ENCODE data around the gene RPS27L. TPM values are rescaled to one million over a fixed set of nuclear protein-coding genes. Genes with fewer than 3 reads are reported as not detected.

The RPS27L gene
- total and polyA plus RNA-seq, 12 donors: 45.1 to 294 (median 197) TPM

DNA sequence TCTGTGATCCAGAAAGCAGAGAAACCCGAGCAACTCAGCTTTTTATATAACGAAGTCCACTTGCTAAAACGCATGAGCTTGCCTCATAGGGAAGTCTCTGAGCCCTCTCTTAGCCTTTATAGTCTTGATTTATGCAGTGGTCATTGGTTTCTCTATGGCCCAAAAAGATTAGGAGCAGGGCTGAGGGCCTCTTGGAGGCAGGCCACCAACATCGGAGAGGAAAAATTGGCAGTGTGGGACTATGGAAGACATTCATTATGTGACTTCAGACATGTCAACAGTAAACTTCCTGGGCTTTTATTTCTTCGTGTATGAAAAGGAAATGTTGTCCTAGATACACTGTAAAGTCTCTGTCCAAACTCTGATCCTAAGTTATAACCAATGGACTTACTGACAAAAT is 45.6 kb upstream of the RPS27L start:
- peak in 2 of 7 donors; percentile 43 to 65 for DNase-seq
- H3K4me3 ChIP-seq: no peak overlapping the region
- intact Hi-C loops (cut with DNase I): loop anchor here in 1 of 2 donors (10.0 kb wide), 1 partner anchor 72 kb away; the partner anchor contains the start of gene APH1B
- no peaks in the 10 kb centered on the region for H3K36me3 ChIP-seq (replicated peaks in 1 of 2)
- WGBS, 4 donors: 34 to 43% (median 37%) methylated on average over 5 of the region's 5 CpGs
- TF ChIP-seq CTCF (IDR thresholded peaks at IDR 0.05): no peak
- TF ChIP-seq POLR2A (IDR thresholded peaks at IDR 0.05): no peak
- H3K9me3 ChIP-seq (replicated peaks in 1 of 3): no peaks in the 10 kb centered on the region
- no peaks in the 10 kb centered on the region for H3K27me3 ChIP-seq
- H3K4me1 ChIP-seq (replicated peaks in 1 of 2): peaks cover 6 to 53% of the 10 kb centered on the region in 2 donors
- H3K27ac ChIP-seq: peak overlapping the region in 3 of 5 donors; percentile 8 to 50 (median 15)

GRCh38 chr15:63200464-63201249 is 43.4 kb upstream of the RPS27L start:
- no peaks in the 10 kb centered on the region for H3K27me3 ChIP-seq
- H3K4me3 ChIP-seq: no peak overlapping the region
- H3K36me3 ChIP-seq (replicated peaks in 1 of 2): no peaks in the 10 kb centered on the region
- H3K9me3 ChIP-seq (replicated peaks in 1 of 3): no peaks in the 10 kb centered on the region
- 82 to 88% (median 85%) methylated on average over 5 of the region's 5 CpGs for WGBS, 4 donors
- DNase-seq: no peak
- H3K4me1 ChIP-seq (replicated peaks in 1 of 2): peaks cover 6 to 57% of the 10 kb centered on the region in 2 donors
- no peak overlapping the region for H3K27ac ChIP-seq
- intact Hi-C loops (cut with DNase I): loop anchor here in 1 of 2 donors (10.0 kb wide), 1 partner anchor 74 kb away; the partner anchor contains the start of gene APH1B
- TF ChIP-seq CTCF (IDR thresholded peaks at IDR 0.05) (no peak), POLR2A (IDR thresholded peaks at IDR 0.05) (no peak)

DNA sequence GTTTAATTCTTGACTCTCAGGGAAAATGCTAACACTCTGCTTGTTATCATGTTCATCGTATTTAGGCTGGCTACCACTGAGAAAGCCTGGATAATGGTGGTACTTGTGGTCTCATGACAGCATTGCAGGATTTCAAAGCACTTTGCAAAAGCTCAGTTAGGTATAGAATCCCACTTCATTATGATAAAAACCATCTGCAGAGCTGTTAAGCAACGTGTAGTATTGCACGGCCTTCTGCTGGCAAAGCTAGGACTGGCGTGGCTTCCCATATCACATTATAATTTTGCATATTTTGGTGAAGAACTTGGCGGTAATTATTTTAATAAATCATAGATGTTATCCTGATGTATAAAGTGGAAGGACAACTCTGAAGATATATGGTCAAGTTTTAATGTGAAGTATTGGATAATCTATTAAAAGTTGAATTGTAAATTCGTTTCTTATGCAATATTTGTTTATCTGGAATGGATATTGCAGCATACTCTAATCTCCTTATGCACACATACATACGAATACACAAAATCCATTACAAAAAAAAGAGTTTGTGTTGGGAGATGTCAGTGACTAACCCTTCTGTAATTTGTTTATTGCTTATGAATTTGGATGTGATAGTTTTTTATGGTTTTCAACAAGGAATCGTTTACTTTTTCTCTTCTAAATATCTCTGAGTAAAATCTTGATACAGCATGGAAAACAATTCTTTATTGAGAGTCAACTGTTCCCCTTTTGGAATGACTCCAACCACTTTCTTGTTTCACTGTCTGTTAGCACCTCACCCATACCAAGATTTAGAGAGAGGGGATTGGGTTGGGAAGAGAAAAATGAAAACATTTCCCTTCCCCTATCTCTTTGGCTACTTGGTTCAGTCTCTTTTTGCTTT is 41.3 kb upstream of the RPS27L start:
- no peak for DNase-seq
- 64 to 67% (median 66%) methylated on average over 8 of the region's 8 CpGs for WGBS, 4 donors

More for the DNA sequence above, 41.3 kb upstream of the RPS27L start:
- Histone ChIP-seq H3K4me3 (no peak overlapping the region), H3K36me3 (replicated peaks in 1 of 2) (no peaks in the 10 kb centered on the region), H3K4me1 (replicated peaks in 1 of 2) (peaks cover 6 to 72% of the 10 kb centered on the region in 2 donors), H3K27me3 (no peaks in the 10 kb centered on the region), H3K27ac (no peak overlapping the region), H3K9me3 (replicated peaks in 1 of 3) (no peaks in the 10 kb centered on the region)
- intact Hi-C loops (cut with DNase I): no loop called here
- TF ChIP-seq POLR2A (IDR thresholded peaks at IDR 0.05) (no peak), CTCF (IDR thresholded peaks at IDR 0.05) (no peak)

Measured in adrenal gland (tissue), 12 donors.